Measurements from ENCODE around the gene SPATA6L.

The SPATA6L gene

GRCh38 chr9:4566806-4567205, 99.5 kb downstream of the SPATA6L start:
- no peak for TF ChIP-seq CTCF (IDR thresholded peaks at IDR 0.05; ENCODE audit: extremely low read depth, missing control alignments)

GRCh38 chr9:4563105-4563504, 103.2 kb downstream of the SPATA6L start:
- TF ChIP-seq CTCF (IDR thresholded peaks at IDR 0.05; ENCODE audit: extremely low read depth, missing control alignments), result no peak
- DNase-seq (ENCODE audit: low spot score), result no peak

More at GRCh38 chr9:4566806-4567205, 99.5 kb downstream of the SPATA6L start:
- no peak for DNase-seq (ENCODE audit: low spot score)

- no peak for TF ChIP-seq CTCF (IDR thresholded peaks at IDR 0.05; ENCODE audit: extremely low read depth, missing control alignments)
- peak; percentile 23 for DNase-seq (ENCODE audit: low spot score)
Observed at GRCh38 chr9:4559261-4560182, 106.8 kb downstream of the SPATA6L start.

- no peak for DNase-seq (ENCODE audit: low spot score)
- no peak for TF ChIP-seq CTCF (IDR thresholded peaks at IDR 0.05; ENCODE audit: extremely low read depth, missing control alignments)
Observed at GRCh38 chr9:4558371-4558998, 107.8 kb downstream of the SPATA6L start.

- no peak for DNase-seq (ENCODE audit: low spot score)
- no peak for TF ChIP-seq CTCF (IDR thresholded peaks at IDR 0.05; ENCODE audit: extremely low read depth, missing control alignments)
Observed at GRCh38 chr9:4555236-4555635, 111.0 kb downstream of the SPATA6L start.

- no peak for TF ChIP-seq CTCF (IDR thresholded peaks at IDR 0.05; ENCODE audit: extremely low read depth, missing control alignments)
- no peak for DNase-seq (ENCODE audit: low spot score)
Observed at GRCh38 chr9:4553951-4554381, 112.3 kb downstream of the SPATA6L start.

Measured in GM20000 (cell line).